Superior temporal gyrus (tissue), 1 donor: ENCODE results near the gene PRM2.

Experiments used
- DNase-seq: peaks from one replicate; pipeline ENCODE4 v3.0.0-alpha.2; 2016; ENCODE audit errors: extremely low spot score

Gene PRM2

GRCh38 chr16:11249233-11250061 is 26.8 kb downstream of the PRM2 start:
- no peak for DNase-seq

GRCh38 chr16:11248133-11248532 is 28.1 kb downstream of the PRM2 start:
- DNase-seq: no peak

- DNase-seq: no peak
These were observed 30.3 kb downstream of the PRM2 start for GRCh38 chr16:11245988-11246387.

GRCh38 chr16:11245222-11245737 is 31.0 kb downstream of the PRM2 start:
- no peak for DNase-seq

DNA sequence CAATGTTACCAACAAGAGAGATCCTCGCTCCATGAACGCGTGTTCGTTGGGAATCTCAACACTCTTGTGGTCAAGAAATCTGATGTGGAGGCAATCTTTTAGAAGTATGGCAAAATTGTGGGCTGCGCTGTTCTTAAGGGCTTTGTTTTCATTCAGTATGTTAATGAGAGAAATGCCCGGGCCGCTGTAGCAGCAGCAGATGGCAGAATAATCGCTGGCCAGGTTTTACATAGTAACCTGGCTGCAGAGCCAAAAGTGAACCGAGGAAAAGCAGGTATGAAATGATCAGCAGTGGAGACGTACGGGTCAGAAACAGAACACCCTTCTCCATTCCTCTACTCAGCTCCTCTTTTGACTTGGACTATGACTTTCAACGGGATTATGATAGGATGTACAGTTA is 33.6 kb downstream of the PRM2 start:
- DNase-seq: no peak

DNA sequence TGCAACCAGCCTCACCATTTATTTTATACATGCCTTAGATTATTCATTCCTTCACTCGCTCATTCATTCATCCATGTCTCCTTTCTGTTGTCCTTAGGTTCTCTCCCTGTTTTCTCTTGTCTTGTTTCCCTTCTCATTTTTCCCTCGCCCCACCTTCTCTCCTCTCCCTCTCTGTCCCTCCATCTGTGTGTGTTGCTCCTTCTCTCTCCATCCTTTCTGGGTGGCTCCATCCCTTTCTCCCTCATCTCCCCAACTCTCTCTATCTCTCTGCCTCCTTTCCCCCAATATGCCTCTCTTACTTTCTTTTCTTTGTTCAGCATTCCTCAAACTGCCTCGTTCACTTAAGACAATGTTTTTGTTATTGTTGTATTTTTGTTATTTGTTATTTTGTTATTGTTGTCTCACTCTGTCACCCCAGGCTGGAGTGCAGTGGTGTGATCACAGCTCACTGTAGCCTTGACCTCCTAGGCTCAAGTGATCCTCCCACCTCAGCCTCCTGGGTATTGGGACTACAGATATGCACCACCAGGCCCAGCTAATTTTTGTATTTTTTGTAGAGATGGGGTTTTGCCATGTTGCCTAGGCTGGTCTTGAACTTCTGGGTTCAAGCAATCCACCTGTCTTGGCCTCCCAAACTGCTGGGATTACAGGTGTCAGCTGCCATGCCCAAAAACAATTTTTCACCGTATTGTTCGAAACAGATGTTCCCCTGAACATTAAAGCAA is 34.6 kb downstream of the PRM2 start:
- no peak for DNase-seq

DNA sequence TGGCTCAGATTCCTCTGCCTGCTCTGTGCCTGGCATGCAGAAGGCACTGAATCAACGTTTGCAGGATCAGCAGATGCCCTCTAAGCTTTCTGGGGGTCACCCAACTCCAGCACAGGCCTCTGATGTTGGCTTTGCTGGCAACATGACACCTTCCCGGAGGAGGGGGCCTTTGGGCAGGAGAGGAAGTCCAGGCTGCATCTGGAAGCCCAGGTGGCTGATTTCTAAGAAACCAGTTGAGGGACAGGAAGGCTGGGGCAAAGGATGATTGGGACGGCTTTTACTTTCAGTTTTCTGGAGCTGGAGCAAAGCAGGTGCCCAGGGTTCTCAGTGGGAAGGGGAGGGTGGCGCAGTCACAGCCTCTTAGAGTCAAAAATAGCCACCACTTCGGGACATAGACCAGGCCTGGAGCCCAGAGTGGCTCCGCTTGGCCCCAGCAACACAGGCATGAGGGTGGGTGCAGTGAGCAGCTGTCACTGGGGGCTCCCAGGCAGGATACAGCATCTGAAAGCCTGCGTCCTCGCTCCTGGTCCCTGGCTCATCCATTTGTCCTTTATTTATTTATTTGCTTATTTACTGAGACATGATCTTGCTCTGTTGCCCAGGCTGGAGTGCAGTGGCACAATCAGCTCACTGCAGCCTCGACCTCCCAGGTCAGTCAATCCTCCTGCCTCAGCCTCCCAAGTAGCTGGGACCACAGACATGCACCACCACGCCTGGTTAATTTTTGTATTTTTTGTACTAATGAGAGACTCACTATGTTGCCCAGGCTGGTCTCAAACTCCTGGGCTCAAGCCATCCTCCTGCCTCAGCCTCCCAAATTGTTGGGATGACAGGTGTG is 35.4 kb downstream of the PRM2 start:
- DNase-seq: no peak

DNA sequence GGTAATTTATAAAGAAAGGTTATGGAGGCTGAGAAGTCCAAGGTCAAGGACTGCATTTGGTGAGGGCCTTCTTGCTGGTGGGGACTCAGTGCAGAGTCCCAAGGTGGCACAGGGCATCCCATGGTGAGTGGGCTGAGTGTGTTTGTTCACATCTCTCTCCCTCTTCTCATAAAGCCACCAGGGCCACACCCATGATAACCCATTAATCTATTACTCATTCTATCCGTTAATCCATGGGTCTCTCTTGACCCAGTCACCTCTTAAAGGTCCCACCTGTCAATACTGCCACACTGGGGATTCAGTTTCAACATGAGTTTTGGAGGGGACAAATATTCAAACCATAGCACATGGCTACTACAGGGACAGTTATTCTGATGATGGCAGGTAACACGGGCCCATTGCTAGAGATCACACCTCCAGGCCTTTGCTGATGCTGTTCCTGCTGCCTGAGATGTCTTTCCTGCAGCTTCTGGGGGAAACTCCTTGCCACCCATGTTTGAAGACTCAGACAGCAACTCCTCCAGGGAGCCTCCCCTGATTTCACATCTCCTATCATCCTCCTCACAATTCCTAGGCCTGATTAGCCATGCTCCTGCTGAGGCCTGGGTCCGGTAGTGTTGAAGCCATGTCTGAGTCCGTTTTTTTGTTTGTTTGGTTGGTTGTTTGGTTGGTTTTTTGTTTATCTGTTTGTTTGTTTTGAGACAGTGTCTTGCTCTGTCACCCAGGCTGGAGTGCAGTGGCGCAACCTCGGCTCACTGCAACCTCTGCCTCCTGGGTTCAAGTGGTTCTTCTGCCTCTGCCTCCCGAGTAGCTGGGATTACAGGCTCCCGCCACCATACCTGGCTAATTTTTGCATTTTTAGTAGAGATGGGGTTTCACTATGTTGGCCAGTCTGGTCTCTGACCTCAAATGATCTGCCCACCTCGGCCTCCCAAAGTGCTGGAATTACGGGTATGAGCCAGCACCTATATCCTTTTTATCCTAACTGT is 36.3 kb downstream of the PRM2 start:
- no peak for DNase-seq

DNA sequence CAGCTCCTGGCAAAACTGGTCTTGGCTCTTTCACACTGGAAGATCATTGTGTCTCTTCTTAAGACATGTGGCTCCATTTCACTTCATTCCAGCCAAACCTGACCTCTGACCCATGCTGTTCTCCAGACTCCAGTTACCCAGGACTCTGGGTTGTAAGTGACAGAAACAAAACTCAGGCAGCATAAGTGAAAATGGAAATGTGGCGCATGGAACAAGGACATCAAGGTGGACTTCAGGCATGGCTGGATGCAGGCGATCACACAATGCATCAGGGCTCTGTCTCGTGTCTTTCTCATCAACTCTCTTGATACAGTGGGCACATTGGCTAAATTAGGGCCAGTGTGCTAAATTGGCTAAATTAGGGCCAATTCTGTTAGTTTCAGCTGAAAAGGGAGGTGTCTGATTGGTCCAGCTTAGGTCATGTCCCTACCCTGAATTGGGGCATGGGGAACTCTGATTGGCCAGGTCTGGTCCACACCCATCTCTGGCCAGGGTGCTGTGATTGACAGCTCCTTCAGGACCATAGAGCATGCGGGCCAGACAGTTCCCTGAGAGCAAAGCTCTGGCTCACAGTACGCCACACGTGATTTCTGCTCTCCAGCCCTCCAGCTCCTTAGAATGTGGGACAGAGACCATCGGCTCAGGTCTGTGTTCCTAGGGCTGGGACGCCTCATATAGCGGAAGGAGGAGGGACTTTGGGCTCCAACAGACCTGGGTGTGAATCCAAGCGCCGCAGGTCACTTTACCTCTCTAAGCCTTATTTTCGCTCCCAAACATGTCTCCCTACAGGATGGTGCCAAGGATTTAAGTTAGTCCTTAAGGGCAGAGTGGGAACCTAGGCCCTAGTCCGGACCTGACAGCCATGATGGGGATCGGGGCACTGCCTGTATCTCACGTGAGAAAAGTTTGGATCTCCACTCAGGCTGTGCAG is 37.7 kb downstream of the PRM2 start:
- DNase-seq: no peak

DNA sequence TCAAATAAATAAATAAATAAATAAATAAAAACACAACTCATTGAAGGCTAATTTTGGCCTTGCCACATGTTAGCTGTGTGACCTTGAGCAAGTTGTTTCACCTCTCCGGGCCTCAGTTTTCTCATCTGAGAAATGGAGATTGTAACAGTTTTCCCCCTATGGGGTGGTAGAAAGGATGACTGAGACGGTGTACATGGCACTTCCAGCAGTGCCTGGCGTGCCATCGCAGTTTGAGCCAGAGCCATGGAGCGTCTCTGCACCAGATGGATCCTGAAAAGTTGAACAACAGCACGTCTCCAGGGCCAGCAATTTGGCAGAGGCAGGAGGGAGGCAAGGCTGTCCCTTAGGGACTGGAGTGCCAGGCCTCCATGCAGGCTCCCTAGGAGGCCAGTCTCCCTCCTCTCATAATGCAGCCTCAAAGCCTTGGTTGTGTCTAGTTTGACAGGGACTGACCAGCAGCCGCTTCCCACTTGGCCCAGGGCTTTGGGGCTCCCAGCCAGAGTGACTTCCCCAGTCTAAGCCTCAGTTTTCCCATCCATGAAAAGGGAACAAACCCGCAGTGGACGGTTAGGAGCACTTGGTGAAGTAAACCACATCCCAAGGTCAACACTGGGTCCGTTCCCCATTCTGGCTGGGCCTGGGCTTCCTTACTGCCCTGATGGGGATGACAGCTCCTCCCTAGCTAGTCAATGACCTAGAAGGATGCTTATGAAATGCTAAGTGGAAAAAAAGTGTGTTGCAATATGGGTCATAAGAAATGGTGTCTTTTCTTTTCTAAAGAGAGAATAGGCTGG is 39.6 kb downstream of the PRM2 start:
- DNase-seq: no peak

GRCh38 chr16:11235703-11235991 is 40.6 kb downstream of the PRM2 start:
- DNase-seq: no peak

- DNase-seq: no peak
These were observed 41.2 kb downstream of the PRM2 start for GRCh38 chr16:11234884-11235702.

- no peak for DNase-seq
These were observed 42.4 kb downstream of the PRM2 start for GRCh38 chr16:11233727-11234376.

DNA sequence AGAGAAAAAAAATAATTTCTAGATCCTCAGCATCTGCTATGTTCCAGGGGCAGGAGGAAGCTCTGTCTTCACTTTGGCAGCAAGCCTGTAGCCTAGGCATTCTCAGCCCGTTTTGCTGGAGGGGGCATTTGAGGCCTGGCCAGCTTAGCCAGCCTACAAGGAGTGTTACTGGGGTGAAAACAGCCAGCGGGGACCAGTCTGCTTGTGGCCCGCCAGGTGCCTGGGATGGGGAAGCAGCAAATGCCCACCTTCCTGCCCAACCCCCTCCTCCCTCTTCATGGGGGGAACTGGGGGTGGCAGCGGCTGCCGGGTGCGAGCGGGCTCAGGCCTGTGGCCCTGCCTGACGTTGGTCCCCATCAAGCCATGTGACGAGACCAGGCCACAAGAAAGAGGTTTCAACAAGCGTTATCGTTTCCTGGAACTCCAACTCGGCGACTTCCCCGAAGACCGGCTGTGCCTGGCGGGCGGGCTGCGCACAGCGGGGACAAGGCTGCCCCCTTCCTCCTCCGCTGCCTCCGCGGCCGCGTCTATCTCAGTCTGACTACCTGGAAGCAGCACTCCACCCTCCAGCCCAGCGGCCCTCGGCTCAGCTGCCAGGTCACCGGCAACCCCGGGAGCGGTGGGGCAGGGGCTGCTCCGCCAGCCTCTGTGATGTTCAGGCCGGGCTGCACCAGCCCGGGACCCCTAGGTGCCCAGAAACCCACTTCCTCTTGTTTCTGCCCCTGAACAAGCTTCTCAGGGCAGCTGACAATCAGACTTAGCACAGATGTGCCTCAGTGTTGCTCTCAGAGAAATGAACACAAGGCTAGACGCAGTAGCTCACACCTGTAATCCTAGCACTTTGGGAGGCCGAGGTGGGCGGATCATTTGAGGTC is 43.2 kb downstream of the PRM2 start:
- no peak for DNase-seq

GRCh38 chr16:11232302-11232851 is 43.9 kb downstream of the PRM2 start:
- DNase-seq: no peak

- DNase-seq: no peak
These were observed 44.8 kb downstream of the PRM2 start for GRCh38 chr16:11231367-11231970.
